Neuron (in vitro differentiated cells): ENCODE data around the gene FRMD5.

Source experiments
- H2AFZ ChIP-seq: one replicate; pipeline ENCODE4 v1.6.1; 2013; ENCODE audit warnings: low read depth, mild to moderate bottlenecking, inconsistent platforms, low read length, moderate library complexity
- H3K27me3 ChIP-seq: one replicate; pipeline ENCODE4 v1.6.1; 2013; ENCODE audit warnings: low read length; ENCODE audit not compliant: insufficient read depth
- H3K36me3 ChIP-seq: one replicate; pipeline ENCODE4 v1.6.1; 2013; ENCODE audit warnings: low read length; ENCODE audit not compliant: insufficient read depth
- H3K4me1 ChIP-seq: one replicate; pipeline ENCODE4 v1.6.1; 2013; ENCODE audit warnings: low read length; ENCODE audit not compliant: insufficient read depth
- H3K4me3 ChIP-seq: 2 replicates; pipeline ENCODE4 v1.5.1; 2013; ENCODE audit warnings: mild to moderate bottlenecking, low read length, moderate library complexity
- H3K9me3 ChIP-seq: one replicate; pipeline ENCODE4 v1.6.1; 2013; ENCODE audit warnings: low read length

Gene FRMD5

DNA sequence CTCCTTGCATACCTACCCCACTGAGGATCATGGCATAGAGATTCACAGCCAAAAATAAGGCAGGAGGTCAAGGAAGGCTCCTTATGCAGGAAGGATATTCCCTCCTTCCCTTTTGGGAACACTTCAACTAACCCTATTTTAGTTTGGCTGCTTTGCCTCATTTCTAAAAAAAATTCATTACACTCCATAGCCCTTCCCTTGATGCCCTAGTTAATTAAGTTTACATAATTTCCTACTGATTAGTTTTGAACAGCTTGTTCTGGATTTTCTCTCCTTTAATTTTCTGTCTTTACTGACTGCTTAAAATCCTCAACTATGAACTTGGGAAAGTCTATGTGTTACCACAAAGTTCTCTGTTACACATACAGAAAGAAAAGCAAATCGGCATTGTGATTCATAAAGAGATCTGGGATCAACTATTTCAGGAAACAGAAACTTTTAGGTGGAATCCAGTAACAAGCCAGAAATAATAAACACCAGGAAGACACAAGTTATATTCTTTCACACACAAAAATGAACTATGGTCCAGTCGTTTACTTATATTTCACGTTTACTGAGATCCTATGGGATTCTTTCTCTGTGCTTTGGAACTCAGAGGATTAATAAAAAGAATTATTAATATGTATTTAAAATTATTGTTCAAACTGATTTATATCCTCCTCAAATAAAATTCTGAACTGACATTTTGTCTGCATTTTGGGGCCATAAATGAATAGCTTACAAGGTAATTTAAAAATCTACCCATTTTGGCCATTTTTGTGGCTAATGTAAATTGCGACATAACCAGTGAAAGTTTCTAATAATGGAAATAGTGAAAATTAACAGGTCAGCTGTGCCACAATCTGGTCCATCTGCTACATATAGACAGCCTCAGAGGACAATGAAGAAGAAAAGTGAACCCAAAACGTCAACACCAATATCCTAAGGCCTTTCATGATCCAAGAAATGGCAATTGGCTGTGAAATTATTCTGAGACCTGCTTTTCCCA, 113.8 kb downstream of the FRMD5 start:
- Histone ChIP-seq H3K36me3 (no peaks in the 10 kb centered on the region), H3K4me1 (no peaks in the 10 kb centered on the region), H3K9me3 (peaks cover 3% of the 10 kb centered on the region), H3K4me3 (no peak overlapping the region), H3K27me3 (no peaks in the 10 kb centered on the region), H2AFZ (no peak overlapping the region)

DNA sequence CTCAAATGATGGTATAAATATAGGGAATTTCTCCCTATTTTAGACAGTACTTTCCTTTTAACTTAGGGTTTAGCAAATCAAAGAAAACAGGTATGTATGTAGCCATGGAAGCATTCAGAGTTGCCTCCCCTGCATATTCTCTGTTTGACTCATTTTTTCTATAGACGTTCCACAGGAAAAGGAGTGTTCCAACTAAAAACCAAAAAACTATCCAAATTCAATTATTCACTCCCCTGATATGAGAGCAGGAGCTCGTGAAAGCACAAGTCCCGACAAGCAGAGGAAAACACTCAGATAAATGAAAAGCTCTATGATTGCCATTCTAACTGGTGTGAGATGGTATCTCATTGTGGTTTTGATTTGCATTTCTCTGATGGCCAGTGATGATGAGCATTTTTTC, 119.5 kb downstream of the FRMD5 start:
- Histone ChIP-seq H3K27me3 (no peaks in the 10 kb centered on the region), H3K4me1 (no peaks in the 10 kb centered on the region), H3K36me3 (no peaks in the 10 kb centered on the region)

DNA sequence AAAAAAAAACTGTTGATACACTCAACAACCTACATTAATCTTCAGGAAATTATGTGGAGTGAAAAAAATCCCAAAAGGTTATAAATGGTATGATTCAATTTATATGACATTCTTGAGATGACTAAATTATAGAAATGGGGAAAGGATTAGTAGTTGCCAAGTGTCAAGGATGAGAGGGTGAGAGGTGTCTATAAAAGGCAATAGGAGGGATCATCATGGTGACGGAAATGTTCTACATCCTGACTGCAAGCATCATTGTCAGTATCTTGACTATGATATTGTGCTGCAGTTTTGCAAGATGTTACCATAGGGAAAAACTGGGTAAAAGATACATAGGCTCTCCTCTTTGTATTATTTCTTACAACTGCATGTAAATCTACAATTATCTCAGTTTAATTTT, 125.6 kb downstream of the FRMD5 start:
- Histone ChIP-seq H3K4me3 (no peak overlapping the region), H3K9me3 (no peaks in the 10 kb centered on the region), H2AFZ (no peak overlapping the region), H3K4me1 (no peaks in the 10 kb centered on the region), H3K27me3 (no peaks in the 10 kb centered on the region), H3K36me3 (no peaks in the 10 kb centered on the region)

More for the DNA sequence above, 119.5 kb downstream of the FRMD5 start:
- peaks cover 3% of the 10 kb centered on the region for H3K9me3 ChIP-seq
- H2AFZ ChIP-seq, result no peak overlapping the region
- H3K4me3 ChIP-seq, result no peak overlapping the region

DNA sequence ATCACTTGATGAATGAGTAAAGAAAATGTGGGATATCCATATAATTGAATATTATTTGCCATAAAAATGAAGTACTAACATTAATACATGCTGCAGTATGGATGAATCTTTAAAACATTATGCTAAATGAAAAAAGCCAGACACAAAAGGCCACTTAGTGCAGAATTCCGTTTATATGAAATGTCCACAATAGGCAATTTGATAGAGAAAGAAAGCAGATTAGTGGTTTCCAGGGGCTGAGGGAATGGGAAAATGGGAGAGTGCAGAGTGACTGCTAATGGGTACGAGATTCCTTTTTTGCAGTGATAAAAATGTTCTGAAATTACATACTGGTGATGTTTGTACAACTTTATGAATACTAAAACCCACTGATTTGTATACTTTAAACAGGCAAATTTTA, 126.7 kb downstream of the FRMD5 start:
- Histone ChIP-seq H3K9me3 (peaks cover 3% of the 10 kb centered on the region), H3K36me3 (no peaks in the 10 kb centered on the region), H3K4me3 (no peak overlapping the region), H3K4me1 (no peaks in the 10 kb centered on the region), H2AFZ (no peak overlapping the region), H3K27me3 (no peaks in the 10 kb centered on the region)

DNA sequence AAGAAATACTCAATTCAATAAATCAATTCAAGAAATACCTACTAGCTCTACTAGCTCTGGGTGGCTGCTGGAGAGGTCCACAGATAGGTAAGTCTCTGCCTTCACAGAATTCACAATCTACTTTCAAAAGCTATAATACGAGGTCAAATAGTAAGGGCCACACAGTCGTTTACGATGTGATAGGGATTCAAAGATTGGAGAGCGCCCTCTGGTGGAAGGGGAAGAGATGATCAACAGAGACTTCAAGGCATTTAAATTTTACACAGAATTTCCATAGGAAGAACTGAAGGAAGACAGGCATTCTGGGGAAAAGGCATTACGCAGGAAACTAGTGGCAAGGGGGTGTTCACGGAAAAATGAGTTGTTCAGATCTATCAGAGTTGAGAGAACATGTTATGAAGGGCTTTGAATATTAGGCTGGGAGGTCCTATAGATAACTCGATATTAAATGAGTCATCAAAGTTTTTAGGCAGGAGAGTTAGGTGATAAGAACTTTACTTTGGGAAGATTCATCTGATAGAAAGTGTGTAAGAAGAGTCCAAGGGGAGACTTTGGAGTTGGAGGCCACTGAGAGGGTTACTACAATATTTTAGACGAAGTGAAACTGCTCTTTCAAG, 128.8 kb downstream of the FRMD5 start:
- Histone ChIP-seq H2AFZ (no peak overlapping the region), H3K4me3 (no peak overlapping the region), H3K36me3 (no peaks in the 10 kb centered on the region), H3K4me1 (no peaks in the 10 kb centered on the region), H3K27me3 (no peaks in the 10 kb centered on the region), H3K9me3 (peaks cover 3% of the 10 kb centered on the region)

DNA sequence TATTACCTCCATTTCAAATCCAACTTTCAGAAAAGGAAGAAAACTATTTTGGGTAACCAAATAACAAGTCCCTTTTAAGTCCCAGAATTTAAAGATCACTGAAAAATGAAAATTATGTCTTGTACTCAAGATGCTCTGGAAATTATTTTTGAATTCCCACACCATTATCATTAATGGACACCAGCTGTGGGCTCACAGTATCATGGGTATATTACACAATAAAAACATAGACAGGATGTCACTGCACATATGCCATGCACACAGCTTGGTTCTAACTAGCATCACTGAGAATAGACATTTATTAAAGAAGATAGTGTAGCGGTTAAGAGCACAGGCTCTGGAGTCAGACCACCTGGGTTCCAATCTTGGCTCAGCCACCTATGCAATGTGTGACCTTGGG, 130.4 kb downstream of the FRMD5 start:
- Histone ChIP-seq H3K9me3 (peaks cover 3% of the 10 kb centered on the region), H3K4me3 (no peak overlapping the region), H2AFZ (no peak overlapping the region), H3K36me3 (no peaks in the 10 kb centered on the region), H3K4me1 (no peaks in the 10 kb centered on the region), H3K27me3 (no peaks in the 10 kb centered on the region)

DNA sequence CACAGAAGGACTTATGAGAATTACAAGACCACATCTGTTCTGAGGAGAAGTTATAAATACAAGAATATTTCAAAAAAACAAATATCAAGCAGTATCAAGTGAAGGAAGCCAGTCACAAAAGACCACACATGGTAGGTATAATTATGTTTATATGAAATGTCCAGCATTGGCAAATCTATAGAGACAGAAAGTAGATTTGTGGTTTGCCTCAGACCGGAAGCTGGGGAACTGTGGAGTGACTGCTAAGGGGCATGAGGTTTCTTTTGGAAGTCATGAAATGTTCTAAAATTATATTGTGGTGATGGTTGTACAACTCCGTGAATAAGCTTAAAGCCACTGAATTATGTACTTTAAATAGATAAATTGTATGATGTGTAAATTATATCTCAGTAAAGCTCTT, 136.9 kb downstream of the FRMD5 start:
- no peaks in the 10 kb centered on the region for H3K4me1 ChIP-seq
- no peaks in the 10 kb centered on the region for H3K36me3 ChIP-seq
- no peak overlapping the region for H2AFZ ChIP-seq
- no peaks in the 10 kb centered on the region for H3K27me3 ChIP-seq
- no peaks in the 10 kb centered on the region for H3K9me3 ChIP-seq
- no peak overlapping the region for H3K4me3 ChIP-seq

DNA sequence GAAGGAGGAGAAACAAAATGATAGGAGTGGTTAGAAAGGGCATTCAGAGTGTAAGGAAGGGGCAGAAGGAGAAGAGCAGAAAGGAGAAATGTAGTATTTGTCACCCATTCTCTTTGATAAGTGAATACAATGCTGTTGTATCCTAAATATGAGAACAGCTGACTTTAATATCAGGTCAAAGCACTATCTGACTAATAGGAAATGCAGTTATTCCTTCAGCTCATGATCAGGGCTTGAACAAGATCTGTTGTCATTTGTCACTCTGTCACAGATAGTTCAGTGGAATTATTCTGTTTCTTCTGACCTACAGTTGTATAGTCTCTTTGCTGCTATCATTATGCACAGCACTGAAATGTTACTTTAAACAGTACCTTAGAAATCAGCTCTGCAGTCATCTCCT, 149.4 kb downstream of the FRMD5 start:
- no peaks in the 10 kb centered on the region for H3K27me3 ChIP-seq
- no peaks in the 10 kb centered on the region for H3K36me3 ChIP-seq
- no peak overlapping the region for H2AFZ ChIP-seq
- no peaks in the 10 kb centered on the region for H3K9me3 ChIP-seq
- H3K4me3 ChIP-seq, result no peak overlapping the region
- H3K4me1 ChIP-seq, result no peaks in the 10 kb centered on the region

DNA sequence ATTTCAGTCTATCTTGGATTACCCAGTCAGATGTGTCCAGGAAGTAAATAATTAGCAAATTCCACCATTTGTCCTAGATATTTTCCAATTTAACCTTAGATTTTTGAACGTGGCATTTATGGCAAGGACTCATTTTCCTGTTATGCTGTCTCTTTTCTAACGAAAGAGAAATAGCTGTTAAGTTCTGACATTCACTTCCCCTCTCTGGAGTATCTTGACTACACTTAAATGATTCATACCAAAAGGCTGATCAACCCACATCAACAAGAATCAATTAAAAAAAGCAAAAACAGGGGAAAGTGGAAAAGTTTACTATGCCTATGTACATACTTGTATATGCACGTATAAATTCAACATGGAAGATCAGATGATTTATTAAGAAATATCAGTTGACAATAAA, 149.9 kb downstream of the FRMD5 start:
- no peaks in the 10 kb centered on the region for H3K4me1 ChIP-seq
- H3K36me3 ChIP-seq, result no peaks in the 10 kb centered on the region
- no peak overlapping the region for H2AFZ ChIP-seq
- H3K27me3 ChIP-seq, result no peaks in the 10 kb centered on the region
- H3K4me3 ChIP-seq, result no peak overlapping the region
- no peaks in the 10 kb centered on the region for H3K9me3 ChIP-seq

DNA sequence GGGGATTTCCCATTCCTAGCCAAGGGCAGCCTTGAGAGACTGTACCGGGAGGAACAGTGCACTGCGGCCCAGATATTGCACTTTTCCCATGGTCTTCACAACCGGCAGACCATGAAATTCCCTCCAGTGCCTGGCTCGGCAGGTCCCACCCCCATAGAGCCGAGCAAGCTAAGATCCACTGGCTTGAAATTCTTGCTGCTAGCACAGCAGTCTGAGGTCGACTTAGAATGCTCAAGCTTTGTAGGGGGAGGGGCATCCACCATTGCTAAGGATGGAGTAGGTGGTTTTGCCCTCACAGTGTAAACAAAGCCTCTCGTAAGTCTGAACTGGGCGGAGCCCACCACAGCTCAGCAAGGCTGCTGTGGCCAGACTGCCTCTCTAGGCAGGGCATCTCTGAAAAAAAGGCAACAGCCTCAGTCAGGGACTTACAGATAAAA, 156.3 kb downstream of the FRMD5 start:
- Histone ChIP-seq H3K27me3 (no peaks in the 10 kb centered on the region), H3K9me3 (no peaks in the 10 kb centered on the region), H2AFZ (peak overlapping the region; percentile 38), H3K4me1 (peaks cover 3% of the 10 kb centered on the region), H3K36me3 (no peaks in the 10 kb centered on the region), H3K4me3 (peak overlapping the region; percentile 43)

DNA sequence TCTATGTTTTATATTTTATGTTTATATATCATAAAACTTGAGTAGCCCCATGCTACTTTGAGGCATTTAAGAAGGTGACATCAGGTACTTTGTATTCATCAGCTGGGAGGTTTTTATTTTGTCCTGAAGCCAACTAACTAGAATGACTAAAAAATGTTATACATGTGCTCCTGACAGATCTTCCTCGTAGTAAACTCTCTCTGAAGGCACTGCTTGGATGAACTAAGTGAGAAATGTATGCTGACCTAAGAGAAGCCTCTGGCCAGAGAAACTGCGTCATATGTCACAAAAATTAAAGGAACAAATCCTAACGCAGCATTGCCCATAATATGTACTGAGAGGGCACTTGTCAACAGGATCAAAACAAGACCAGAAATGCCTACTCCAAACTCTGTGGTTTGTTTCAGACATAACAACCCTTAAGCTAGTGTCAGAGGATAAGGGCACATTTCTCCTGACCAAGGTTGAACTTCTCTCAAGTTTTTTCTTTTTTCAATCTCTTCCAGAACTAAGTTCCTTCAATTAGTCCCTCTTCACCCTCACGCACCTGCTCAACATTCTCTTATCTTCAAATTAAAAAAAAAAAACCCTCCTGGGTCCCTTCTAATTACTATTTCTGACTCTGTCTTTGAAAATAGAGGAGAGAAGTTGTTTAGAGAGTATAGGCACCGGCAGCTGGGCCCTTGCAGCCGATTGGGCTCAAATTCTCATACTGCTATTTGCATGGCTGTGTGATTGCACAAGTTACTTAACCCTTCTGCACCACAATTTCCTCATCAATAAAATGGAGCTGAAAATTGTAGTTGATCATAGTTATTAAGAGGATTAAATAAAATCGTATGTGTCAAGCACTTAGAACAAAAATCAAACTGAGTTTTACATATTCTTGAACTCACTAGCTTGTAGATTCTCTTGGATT, 159.0 kb downstream of the FRMD5 start:
- Histone ChIP-seq H2AFZ (no peak overlapping the region), H3K4me1 (peaks cover 3% of the 10 kb centered on the region), H3K36me3 (no peaks in the 10 kb centered on the region)

DNA sequence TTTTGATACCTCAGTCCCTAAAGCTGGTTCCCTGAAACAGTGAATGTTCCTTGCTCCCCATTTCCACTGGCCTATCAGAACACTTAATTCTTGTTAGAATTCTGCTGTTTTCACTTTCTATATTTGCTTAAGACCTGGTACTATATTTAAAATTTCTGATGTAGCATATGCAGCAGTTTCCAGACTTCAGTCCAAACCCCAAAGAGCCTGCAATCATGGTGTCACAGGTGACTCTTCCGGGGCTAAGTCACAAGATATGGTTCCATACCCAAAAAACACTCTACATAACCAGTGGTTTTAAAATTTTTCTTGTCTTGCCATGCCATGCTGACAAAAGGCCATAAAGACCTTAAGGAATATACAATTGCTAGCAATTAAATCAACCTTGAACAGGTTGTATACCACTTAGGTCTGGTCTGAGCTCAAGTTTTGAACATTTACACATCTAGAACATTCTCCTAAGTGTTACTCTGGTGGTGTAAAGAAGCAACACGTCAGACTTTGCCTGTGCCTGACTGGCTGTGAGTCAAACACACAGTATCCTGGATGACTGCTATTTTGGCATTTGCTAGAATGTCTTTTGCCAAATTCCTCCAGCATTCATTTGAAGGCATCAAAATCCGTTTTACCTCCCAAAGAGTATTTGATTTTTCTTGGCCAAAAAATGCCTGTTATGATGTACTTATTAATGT, 160.0 kb downstream of the FRMD5 start:
- no peaks in the 10 kb centered on the region for H3K27me3 ChIP-seq
- H3K4me3 ChIP-seq, result no peak overlapping the region
- no peaks in the 10 kb centered on the region for H3K9me3 ChIP-seq
- H2AFZ ChIP-seq, result no peak overlapping the region
- no peaks in the 10 kb centered on the region for H3K36me3 ChIP-seq
- peaks cover 3% of the 10 kb centered on the region for H3K4me1 ChIP-seq

More for the DNA sequence above, 159.0 kb downstream of the FRMD5 start:
- Histone ChIP-seq H3K4me3 (no peak overlapping the region), H3K9me3 (no peaks in the 10 kb centered on the region), H3K27me3 (no peaks in the 10 kb centered on the region)
